Measurements from ENCODE around the gene LRRC46.

The LRRC46 gene

DNA sequence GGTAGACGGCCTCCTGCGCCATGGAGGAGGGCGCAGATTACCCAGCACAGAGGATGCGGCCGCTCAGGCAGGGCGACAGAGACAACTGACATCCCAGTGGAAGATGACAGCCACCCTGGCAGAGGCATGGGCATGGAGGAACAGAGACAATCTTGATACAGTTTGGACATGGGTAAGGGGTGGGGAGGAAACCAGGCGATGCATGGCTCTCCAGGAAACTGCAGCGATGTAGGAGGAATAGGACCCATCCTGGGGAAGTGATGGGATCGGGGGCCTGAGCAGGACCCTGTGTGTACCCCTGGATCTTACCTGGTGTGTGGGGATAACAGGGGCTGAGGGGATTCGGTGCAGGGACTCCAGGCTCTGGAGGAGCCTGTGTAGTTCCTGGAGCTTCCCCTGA, 14.5 kb upstream of the LRRC46 start:
- 93 to 96% methylated on average over 10 of the region's 10 CpGs for WGBS, 2 experiments
- Histone ChIP-seq H3K4me1 (ENCODE audit: control insufficient read depth, insufficient read depth, low read length) (peaks cover 7% of the 10 kb centered on the region), H3K27ac (ENCODE audit: insufficient read depth, low read depth, low read length, poor library complexity, severe bottlenecking) (no peak overlapping the region), H3K4me3 (ENCODE audit: insufficient read depth, low read depth, low read length) (no peak overlapping the region), H3K27me3 (ENCODE audit: control insufficient read depth, insufficient read depth, low read length, poor library complexity, severe bottlenecking) (no peaks in the 10 kb centered on the region), H3K36me3 (ENCODE audit: control insufficient read depth, insufficient read depth, low read length) (no peaks in the 10 kb centered on the region), H3K9me3 (ENCODE audit: control insufficient read depth, low read length) (no peaks in the 10 kb centered on the region)

DNA sequence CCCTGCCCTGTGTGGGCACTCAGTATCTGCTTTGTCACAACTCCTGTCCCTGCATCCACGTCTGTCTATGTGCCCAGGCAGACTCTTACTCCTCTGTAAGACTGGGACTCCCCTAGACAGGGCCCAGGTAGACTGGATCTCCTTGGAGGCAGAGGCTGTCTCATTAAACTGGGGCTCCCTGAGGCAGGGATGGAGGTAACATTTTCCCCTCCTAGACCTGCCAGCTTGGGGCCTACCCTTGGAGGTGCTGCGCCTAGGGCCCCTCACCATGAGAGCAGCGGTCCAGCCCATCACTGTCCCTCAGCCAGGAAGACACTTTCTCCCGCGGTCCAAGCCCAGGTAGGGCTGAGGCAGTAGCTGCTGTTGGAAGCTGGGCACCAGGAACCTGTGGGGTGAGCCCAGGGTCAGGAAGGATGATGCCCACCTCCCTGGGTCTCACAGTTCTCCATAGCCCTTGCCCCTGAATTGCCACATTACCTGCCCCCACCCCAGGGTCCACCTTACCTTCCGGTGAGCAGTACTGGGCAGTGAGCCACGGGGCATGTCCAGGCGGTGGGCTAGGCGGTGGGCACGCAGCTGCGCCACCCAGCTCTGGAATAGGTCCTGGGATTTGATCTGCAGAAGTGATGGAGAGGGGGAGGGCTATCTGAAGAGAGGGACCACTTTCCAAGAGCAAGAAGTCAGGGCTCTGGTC, 13.3 kb upstream of the LRRC46 start:
- 95% methylated on average over 11 of the region's 11 CpGs for WGBS, 2 experiments
- Histone ChIP-seq H3K9me3 (ENCODE audit: control insufficient read depth, low read length) (no peaks in the 10 kb centered on the region), H3K27me3 (ENCODE audit: control insufficient read depth, insufficient read depth, low read length, poor library complexity, severe bottlenecking) (no peaks in the 10 kb centered on the region), H3K4me3 (ENCODE audit: insufficient read depth, low read depth, low read length) (no peak overlapping the region), H3K27ac (ENCODE audit: insufficient read depth, low read depth, low read length, poor library complexity, severe bottlenecking) (no peak overlapping the region), H3K36me3 (ENCODE audit: control insufficient read depth, insufficient read depth, low read length) (no peaks in the 10 kb centered on the region), H3K4me1 (ENCODE audit: control insufficient read depth, insufficient read depth, low read length) (peaks cover 10% of the 10 kb centered on the region)

DNA sequence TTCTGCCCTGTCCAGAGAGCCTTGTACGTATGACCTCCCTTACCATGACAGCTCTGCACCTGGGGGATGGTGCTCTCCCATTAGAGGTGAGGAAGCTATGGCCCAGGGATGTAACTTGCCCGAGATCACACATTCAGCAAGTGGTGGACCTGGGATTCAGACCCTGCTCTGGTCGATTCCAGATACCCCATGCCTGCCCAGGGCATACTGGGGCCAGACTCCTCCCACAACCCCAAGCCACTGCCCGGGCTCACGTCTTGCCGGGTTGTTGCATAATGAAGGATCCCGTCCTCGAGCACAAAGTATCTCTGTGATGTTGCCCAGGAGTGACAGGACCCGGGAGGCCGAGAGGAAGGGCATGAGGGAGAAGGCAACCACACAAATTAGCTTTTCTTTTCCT, 12.0 kb upstream of the LRRC46 start:
- Histone ChIP-seq H3K27ac (ENCODE audit: insufficient read depth, low read depth, low read length, poor library complexity, severe bottlenecking) (no peak overlapping the region), H3K36me3 (ENCODE audit: control insufficient read depth, insufficient read depth, low read length) (peaks cover 8% of the 10 kb centered on the region), H3K9me3 (ENCODE audit: control insufficient read depth, low read length) (no peaks in the 10 kb centered on the region), H3K27me3 (ENCODE audit: control insufficient read depth, insufficient read depth, low read length, poor library complexity, severe bottlenecking) (no peaks in the 10 kb centered on the region), H3K4me1 (ENCODE audit: control insufficient read depth, insufficient read depth, low read length) (peaks cover 10% of the 10 kb centered on the region), H3K4me3 (ENCODE audit: insufficient read depth, low read depth, low read length) (no peak overlapping the region)
- WGBS, 2 experiments = 83 to 87% methylated on average over 10 of the region's 10 CpGs

DNA sequence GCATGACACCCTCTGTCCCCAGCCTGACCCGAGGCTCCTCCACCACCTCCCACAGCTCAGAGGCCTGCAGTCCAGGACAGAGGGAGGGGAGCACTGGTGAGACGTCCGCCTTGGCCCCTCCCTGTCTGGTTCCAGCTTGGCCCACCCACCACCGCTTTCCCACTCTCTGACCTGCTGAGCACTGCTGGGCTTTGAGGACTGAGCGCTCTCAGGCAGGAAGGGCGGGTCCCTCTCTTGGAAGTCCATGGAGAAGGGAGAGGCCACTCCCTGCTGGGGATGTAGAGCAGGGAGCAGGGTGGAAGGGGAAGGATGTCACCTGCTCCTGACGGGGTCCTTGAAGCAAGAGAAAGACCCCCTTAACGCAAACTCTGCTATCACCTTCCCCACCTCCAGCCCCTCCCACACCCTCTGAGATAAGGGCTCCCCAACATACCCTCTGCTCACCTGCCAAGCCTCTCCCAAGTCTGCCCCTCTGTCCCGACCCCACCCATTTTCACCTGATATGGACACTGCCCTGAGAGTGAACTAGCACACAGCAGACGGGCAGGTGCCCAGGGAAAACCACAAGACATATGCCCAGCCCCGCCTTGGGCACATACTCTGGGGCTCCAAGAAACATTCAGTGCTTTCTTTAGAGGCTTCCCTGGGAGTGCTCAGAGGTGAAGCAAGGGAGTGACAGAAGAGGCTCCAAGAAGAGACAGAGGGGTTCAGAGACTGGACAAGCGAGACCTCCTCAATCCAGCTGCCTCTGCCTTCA, 11.3 kb upstream of the LRRC46 start:
- peaks cover 10% of the 10 kb centered on the region for H3K4me1 ChIP-seq (ENCODE audit: control insufficient read depth, insufficient read depth, low read length)
- no peaks in the 10 kb centered on the region for H3K9me3 ChIP-seq (ENCODE audit: control insufficient read depth, low read length)
- peaks cover 8% of the 10 kb centered on the region for H3K36me3 ChIP-seq (ENCODE audit: control insufficient read depth, insufficient read depth, low read length)
- H3K4me3 ChIP-seq (ENCODE audit: insufficient read depth, low read depth, low read length) = no peak overlapping the region
- WGBS, 2 experiments = 76 to 83% methylated on average over 12 of the region's 12 CpGs
- H3K27ac ChIP-seq (ENCODE audit: insufficient read depth, low read depth, low read length, poor library complexity, severe bottlenecking) = no peak overlapping the region
- H3K27me3 ChIP-seq (ENCODE audit: control insufficient read depth, insufficient read depth, low read length, poor library complexity, severe bottlenecking) = no peaks in the 10 kb centered on the region

DNA sequence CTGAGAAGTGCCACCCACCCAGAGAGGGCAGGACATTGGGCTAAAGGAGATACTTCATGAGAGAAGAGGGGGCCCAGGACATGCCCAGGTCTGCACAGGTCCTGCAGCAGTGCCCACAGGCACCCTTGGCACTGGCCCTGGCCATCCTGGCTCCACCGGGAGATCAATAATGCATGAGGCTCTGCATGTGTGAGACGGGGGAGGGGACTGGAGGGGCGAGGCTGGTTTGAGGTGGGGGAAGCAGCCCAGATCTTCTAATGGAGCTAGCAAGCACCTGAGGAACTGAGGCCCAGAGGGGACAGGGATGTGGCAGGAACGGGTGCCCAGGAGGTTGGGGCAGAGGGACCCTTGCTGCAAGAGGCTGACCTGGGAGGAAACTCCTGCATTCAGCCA, 10.4 kb upstream of the LRRC46 start:
- Histone ChIP-seq H3K4me3 (ENCODE audit: insufficient read depth, low read depth, low read length) (peak overlapping the region; percentile 62), H3K27me3 (ENCODE audit: control insufficient read depth, insufficient read depth, low read length, poor library complexity, severe bottlenecking) (no peaks in the 10 kb centered on the region), H3K4me1 (ENCODE audit: control insufficient read depth, insufficient read depth, low read length) (peaks cover 10% of the 10 kb centered on the region), H3K9me3 (ENCODE audit: control insufficient read depth, low read length) (no peaks in the 10 kb centered on the region), H3K27ac (ENCODE audit: insufficient read depth, low read depth, low read length, poor library complexity, severe bottlenecking) (no peak overlapping the region), H3K36me3 (ENCODE audit: control insufficient read depth, insufficient read depth, low read length) (peaks cover 8% of the 10 kb centered on the region)
- WGBS, 2 experiments = 10 to 14% methylated on average over 4 of the region's 4 CpGs

DNA sequence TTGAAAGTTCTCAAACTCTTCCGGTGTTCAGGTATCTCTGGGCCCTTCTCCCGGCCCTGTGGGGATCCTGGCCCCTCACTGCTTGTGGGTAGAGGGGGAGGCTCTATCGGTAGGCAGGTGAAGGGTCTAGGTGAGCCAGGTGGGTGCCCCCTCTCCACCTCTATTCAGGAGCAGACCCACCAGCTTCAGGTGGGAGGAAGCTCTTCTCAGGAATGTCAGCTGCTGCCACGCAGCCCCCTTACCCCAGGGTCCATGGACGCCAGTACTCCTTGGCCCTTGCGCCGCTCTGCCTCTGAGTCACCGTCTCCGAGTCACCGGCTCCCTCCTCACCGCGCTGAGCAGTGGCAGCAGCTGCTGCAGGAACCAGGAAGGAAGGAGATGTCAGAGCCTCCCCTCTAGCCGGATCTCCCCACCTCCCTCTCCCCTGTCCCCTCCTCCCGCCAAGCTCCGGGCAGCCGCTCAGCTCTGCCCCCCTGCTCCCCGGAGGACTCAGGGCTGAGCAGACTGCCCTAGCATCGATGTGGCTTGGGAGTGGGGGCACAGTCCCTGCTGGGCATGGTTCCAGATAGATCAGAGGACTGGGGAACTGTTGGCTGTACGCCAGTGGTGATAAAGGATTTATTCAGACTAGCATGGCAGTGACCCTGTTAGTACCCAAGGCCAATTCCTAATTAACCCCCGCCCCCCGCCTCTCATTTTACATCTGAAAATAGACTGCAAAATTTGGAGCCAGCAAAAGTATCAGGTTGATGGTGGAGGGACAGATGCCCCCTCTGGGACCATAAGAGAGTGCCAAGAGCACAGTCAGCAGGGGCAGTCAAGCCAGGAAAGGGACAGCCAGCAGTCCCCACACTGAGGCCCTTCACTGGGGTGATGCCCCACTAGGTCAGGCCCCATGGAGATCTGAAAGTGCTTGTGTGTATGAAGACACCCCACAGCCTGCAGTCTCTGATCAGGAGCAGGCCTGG, 9.8 kb upstream of the LRRC46 start, which contains the start of gene OSBPL7:
OSBPL7 (minus strand) TSS at position 371 of the 968 bp plus-strand sequence. CDS start 1,516 bp downstream, outside the sequence.
- Histone ChIP-seq H3K4me3 (ENCODE audit: insufficient read depth, low read depth, low read length) (peak within 1 kb of the TSS; percentile 62), H3K27ac (ENCODE audit: insufficient read depth, low read depth, low read length, poor library complexity, severe bottlenecking) (no peak within 1 kb of the TSS), H3K27me3 (ENCODE audit: control insufficient read depth, insufficient read depth, low read length, poor library complexity, severe bottlenecking) (no peaks in the 10 kb centered on the region), H3K36me3 (ENCODE audit: control insufficient read depth, insufficient read depth, low read length) (peaks cover 13% of the 10 kb centered on the region), H3K9me3 (ENCODE audit: control insufficient read depth, low read length) (no peaks in the 10 kb centered on the region), H3K4me1 (ENCODE audit: control insufficient read depth, insufficient read depth, low read length) (peaks cover 10% of the 10 kb centered on the region)
- 11% methylated on average over 21 of the region's 21 CpGs for WGBS, 2 experiments

DNA sequence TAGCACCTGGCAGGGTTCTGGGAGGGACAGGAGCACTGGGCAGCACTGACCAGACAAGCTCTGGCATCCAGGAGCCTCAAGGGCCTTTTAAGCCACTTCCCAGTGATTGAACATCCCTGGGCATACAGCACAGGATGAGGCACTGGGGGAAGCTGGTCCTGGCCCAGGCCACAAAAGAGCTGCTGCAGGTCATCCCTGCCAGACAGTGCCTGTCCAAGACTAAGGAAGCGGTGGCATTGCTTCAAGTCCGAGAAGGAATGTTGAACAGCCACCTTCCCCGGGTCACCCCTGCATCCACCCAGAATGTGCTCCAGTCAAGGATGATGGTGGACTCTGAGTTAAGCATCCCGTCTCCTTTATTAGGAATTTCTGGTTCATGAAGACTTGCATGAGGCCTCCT, 8.7 kb upstream of the LRRC46 start:
- WGBS, 2 experiments = 92 to 97% methylated on average over 4 of the region's 4 CpGs
- Histone ChIP-seq H3K4me3 (ENCODE audit: insufficient read depth, low read depth, low read length) (no peak overlapping the region), H3K36me3 (ENCODE audit: control insufficient read depth, insufficient read depth, low read length) (peaks cover 19% of the 10 kb centered on the region), H3K27me3 (ENCODE audit: control insufficient read depth, insufficient read depth, low read length, poor library complexity, severe bottlenecking) (no peaks in the 10 kb centered on the region), H3K27ac (ENCODE audit: insufficient read depth, low read depth, low read length, poor library complexity, severe bottlenecking) (no peak overlapping the region), H3K9me3 (ENCODE audit: control insufficient read depth, low read length) (no peaks in the 10 kb centered on the region), H3K4me1 (ENCODE audit: control insufficient read depth, insufficient read depth, low read length) (peaks cover 10% of the 10 kb centered on the region)

DNA sequence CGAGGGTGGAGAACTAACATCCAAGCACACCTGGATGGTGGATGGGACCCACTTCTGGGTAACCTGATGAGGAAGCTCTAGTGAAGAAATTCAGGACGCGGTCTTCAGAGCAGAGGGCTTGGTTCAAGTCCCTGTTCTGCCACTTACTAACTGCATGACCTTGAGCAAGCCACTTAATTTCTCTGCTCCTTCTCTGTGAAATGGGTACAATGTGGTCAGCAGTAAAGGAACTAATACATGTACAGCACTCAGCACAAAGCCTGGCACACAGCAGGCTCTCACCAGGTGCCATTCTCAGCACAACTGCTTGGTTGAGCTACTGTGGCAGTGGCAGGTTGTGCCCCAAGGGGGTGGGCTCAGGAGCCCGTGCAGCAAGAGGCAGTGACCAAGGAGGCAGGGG, 8.0 kb upstream of the LRRC46 start:
- Histone ChIP-seq H3K4me1 (ENCODE audit: control insufficient read depth, insufficient read depth, low read length) (peaks cover 10% of the 10 kb centered on the region), H3K27ac (ENCODE audit: insufficient read depth, low read depth, low read length, poor library complexity, severe bottlenecking) (no peak overlapping the region), H3K9me3 (ENCODE audit: control insufficient read depth, low read length) (no peaks in the 10 kb centered on the region), H3K36me3 (ENCODE audit: control insufficient read depth, insufficient read depth, low read length) (peaks cover 24% of the 10 kb centered on the region), H3K27me3 (ENCODE audit: control insufficient read depth, insufficient read depth, low read length, poor library complexity, severe bottlenecking) (no peaks in the 10 kb centered on the region), H3K4me3 (ENCODE audit: insufficient read depth, low read depth, low read length) (no peak overlapping the region)
- WGBS, 2 experiments = 92 to 98% methylated on average over 4 of the region's 4 CpGs

DNA sequence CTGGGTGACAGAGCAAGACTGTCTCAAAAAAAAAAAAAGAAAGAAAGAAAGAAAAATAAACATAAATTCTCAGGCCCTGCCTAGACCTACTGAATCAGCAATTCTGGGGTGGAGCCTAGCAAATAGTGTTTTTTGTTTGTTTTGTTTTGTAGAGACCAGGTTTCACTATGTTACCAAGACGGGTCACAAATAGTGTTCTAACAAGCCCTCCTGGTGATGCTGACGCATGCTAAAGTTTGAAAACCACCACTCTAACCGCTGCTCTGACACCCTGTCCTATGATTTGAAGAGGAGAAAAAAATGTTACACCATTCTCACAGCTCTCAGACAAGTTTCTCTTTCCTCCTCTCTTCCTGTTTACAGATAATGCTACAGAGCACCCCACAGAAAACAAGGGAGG, 1.6 kb upstream of the LRRC46 start:
- WGBS, 2 experiments = 87 to 95% methylated on average over 3 of the region's 3 CpGs
- Histone ChIP-seq H3K27ac (ENCODE audit: insufficient read depth, low read depth, low read length, poor library complexity, severe bottlenecking) (no peak overlapping the region), H3K9me3 (ENCODE audit: control insufficient read depth, low read length) (no peaks in the 10 kb centered on the region), H3K27me3 (ENCODE audit: control insufficient read depth, insufficient read depth, low read length, poor library complexity, severe bottlenecking) (no peaks in the 10 kb centered on the region), H3K36me3 (ENCODE audit: control insufficient read depth, insufficient read depth, low read length) (peaks cover 17% of the 10 kb centered on the region), H3K4me1 (ENCODE audit: control insufficient read depth, insufficient read depth, low read length) (peaks cover 5% of the 10 kb centered on the region), H3K4me3 (ENCODE audit: insufficient read depth, low read depth, low read length) (no peak overlapping the region)
